ENCODE data around the gene ADM5.

DNA sequence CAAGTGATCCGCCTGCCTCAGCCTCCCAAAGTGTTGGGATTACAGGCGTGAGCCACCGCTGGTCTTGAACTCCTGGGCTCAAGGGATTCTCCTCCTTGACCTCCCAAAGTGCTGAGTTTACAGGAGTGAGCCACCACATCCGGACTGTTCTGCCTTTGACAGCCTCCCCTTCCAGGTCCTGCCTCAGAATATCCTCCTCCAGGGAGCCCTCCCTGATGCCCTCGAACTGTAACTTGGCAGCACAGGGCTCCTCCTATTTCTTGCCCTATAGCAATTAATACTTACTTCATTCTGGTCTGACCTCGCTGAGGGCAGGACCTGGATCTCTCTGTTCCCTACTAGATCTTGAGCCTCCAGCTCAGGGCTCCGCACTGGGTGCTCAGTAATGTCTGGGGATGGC, 7.5 kb downstream of the ADM5 start:
- TF ChIP-seq, protein P1, sequence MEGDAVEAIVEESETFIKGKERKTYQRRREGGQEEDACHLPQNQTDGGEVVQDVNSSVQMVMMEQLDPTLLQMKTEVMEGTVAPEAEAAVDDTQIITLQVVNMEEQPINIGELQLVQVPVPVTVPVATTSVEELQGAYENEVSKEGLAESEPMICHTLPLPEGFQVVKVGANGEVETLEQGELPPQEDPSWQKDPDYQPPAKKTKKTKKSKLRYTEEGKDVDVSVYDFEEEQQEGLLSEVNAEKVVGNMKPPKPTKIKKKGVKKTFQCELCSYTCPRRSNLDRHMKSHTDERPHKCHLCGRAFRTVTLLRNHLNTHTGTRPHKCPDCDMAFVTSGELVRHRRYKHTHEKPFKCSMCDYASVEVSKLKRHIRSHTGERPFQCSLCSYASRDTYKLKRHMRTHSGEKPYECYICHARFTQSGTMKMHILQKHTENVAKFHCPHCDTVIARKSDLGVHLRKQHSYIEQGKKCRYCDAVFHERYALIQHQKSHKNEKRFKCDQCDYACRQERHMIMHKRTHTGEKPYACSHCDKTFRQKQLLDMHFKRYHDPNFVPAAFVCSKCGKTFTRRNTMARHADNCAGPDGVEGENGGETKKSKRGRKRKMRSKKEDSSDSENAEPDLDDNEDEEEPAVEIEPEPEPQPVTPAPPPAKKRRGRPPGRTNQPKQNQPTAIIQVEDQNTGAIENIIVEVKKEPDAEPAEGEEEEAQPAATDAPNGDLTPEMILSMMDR (IDR thresholded peaks at IDR 0.05): no peak
- TF ChIP-seq POLR2A (IDR thresholded peaks at IDR 0.05): no peak
